Loucy (cell line): Measurements from ENCODE around the gene STIP1.

Experiments used
- H2AFZ ChIP-seq: fragments of 200-600 bp; sonication (generic); 2 replicates; pipeline ENCODE4 v1.6.0; 2016; ENCODE audit warnings: antibody characterized with exemption, mild to moderate bottlenecking, low read length, moderate library complexity
- H3F3A ChIP-seq: fragments of 200-600 bp; 2 replicates; pipeline ENCODE4 v1.6.0; 2016; ENCODE audit warnings: antibody characterized with exemption, low read depth, mild to moderate bottlenecking
- H3K27me3 ChIP-seq: fragments of 200-600 bp; sonication (generic); 2 replicates; pipeline ENCODE4 v1.6.1; 2014; ENCODE audit warnings: low read length, mild to moderate bottlenecking; ENCODE audit not compliant: insufficient read depth, poor library complexity, severe bottlenecking
- H3K36me3 ChIP-seq: fragments of 200-600 bp; sonication (generic); 2 replicates; pipeline ENCODE4 v1.6.1; 2016; ENCODE audit warnings: low read length; ENCODE audit not compliant: insufficient read depth
- H3K4me1 ChIP-seq: fragments of 200-600 bp; sonication (generic); 2 replicates; pipeline ENCODE4 v1.5.1; 2014; ENCODE audit warnings: low read length, mild to moderate bottlenecking; ENCODE audit not compliant: insufficient read depth, poor library complexity, severe bottlenecking
- H3K4me2 ChIP-seq: fragments of 200-600 bp; sonication (generic); 2 replicates; pipeline ENCODE4 v1.6.0; 2014; ENCODE audit warnings: antibody characterized with exemption, low read length, low read depth, mild to moderate bottlenecking; ENCODE audit not compliant: poor library complexity, severe bottlenecking
- H3K4me3 ChIP-seq: fragments of 200-600 bp; sonication (generic); 2 replicates; pipeline ENCODE4 v1.5.1; 2014; ENCODE audit warnings: low read length, mild to moderate bottlenecking, mixed read lengths; ENCODE audit not compliant: poor library complexity, severe bottlenecking
- H3K79me2 ChIP-seq: fragments of 200-600 bp; sonication (generic); 2 replicates; pipeline ENCODE4 v1.6.1; 2014; ENCODE audit warnings: low read length; ENCODE audit not compliant: insufficient read depth
- H3K9ac ChIP-seq: fragments of 200-600 bp; sonication (generic); 2 replicates; pipeline ENCODE4 v1.6.0; 2014; ENCODE audit warnings: mild to moderate bottlenecking, low read depth, low read length, moderate library complexity; ENCODE audit not compliant: poor library complexity, severe bottlenecking
- H3K9me2 ChIP-seq: fragments of 200-600 bp; sonication (generic); replicated peaks from 2 replicates; pipeline ENCODE4 v1.6.1; 2016; ENCODE audit warnings: low read depth, low read length, mixed read lengths
- H3K9me3 ChIP-seq: fragments of 200-600 bp; sonication (generic); 2 replicates; pipeline ENCODE4 v1.6.1; 2014; ENCODE audit warnings: mild to moderate bottlenecking, antibody characterized with exemption, low read length, low read depth; ENCODE audit not compliant: insufficient read depth
- H4K20me1 ChIP-seq: fragments of 200-600 bp; sonication (generic); 2 replicates; pipeline ENCODE4 v1.6.0; 2014; ENCODE audit warnings: antibody characterized with exemption, low read length, mild to moderate bottlenecking; ENCODE audit not compliant: insufficient read depth, poor library complexity, severe bottlenecking
- CTCF ChIP-seq: fragments of 200-600 bp; sonication (generic); conservative IDR thresholded peaks from 2 replicates; pipeline ENCODE4 v1.5.1; 2014; ENCODE audit warnings: mild to moderate bottlenecking, antibody characterized with exemption, low read length
- EZH2phosphoT487 ChIP-seq: fragments of 200-600 bp; IDR thresholded peaks from 2 replicates; pipeline ENCODE4 v1.6.1; 2018; ENCODE audit warnings: antibody characterized with exemption, mild to moderate bottlenecking, moderate library complexity, borderline replicate concordance

STIP1 gene

GRCh38 chr11:64251753-64252002, 65.7 kb downstream of the STIP1 start:
- peaks cover 5% of the 10 kb centered on the region; the same call in 1 of the 2 replicates for H3K79me2 ChIP-seq
- H3K4me1 ChIP-seq, result peaks cover 30% of the 10 kb centered on the region
- no peaks in the 10 kb centered on the region for H3K27me3 ChIP-seq
- H3K9me2 ChIP-seq, result no peaks in the 10 kb centered on the region
- peak overlapping the region; percentile 82 for H3K4me2 ChIP-seq
- peaks cover 3% of the 10 kb centered on the region; the same call in 1 of the 2 replicates for H3F3A ChIP-seq
- peak overlapping the region; percentile 75 for H2AFZ ChIP-seq
- H3K9ac ChIP-seq, result peak overlapping the region; percentile 68
- no peaks in the 10 kb centered on the region for H3K36me3 ChIP-seq
- no peak for TF ChIP-seq CTCF
- TF ChIP-seq EZH2phosphoT487, result no peak
- H3K4me3 ChIP-seq, result peak overlapping the region; percentile 84
- H4K20me1 ChIP-seq, result no peaks in the 10 kb centered on the region
- H3K9me3 ChIP-seq, result no peaks in the 10 kb centered on the region

- Histone ChIP-seq H3K9me2 (no peaks in the 10 kb centered on the region), H3F3A (peaks cover 3% of the 10 kb centered on the region; the same call in 1 of the 2 replicates), H3K27me3 (no peaks in the 10 kb centered on the region), H3K9me3 (no peaks in the 10 kb centered on the region), H2AFZ (peak overlapping the region; percentile 75), H3K4me1 (peaks cover 26% of the 10 kb centered on the region), H3K79me2 (peaks cover 5% of the 10 kb centered on the region; the same call in 1 of the 2 replicates), H4K20me1 (no peaks in the 10 kb centered on the region), H3K36me3 (no peaks in the 10 kb centered on the region), H3K9ac (peak overlapping the region; percentile 68), H3K4me3 (peak overlapping the region; percentile 84), H3K4me2 (peak overlapping the region; percentile 82)
- TF ChIP-seq CTCF (peak; percentile 51), EZH2phosphoT487 (no peak)
Observed at GRCh38 chr11:64252003-64252872, 66.3 kb downstream of the STIP1 start.

GRCh38 chr11:64253043-64253442, 67.1 kb downstream of the STIP1 start:
- H4K20me1 ChIP-seq, result no peaks in the 10 kb centered on the region
- TF ChIP-seq CTCF (no peak), EZH2phosphoT487 (no peak)
- H3K36me3 ChIP-seq, result no peaks in the 10 kb centered on the region
- H3K27me3 ChIP-seq, result no peaks in the 10 kb centered on the region
- no peak overlapping the region for H3K4me3 ChIP-seq
- H3F3A ChIP-seq, result no peaks in the 10 kb centered on the region
- peak overlapping the region; percentile 82 for H3K4me2 ChIP-seq
- no peak overlapping the region for H2AFZ ChIP-seq
- no peaks in the 10 kb centered on the region for H3K9me3 ChIP-seq
- H3K79me2 ChIP-seq, result peaks cover 5% of the 10 kb centered on the region; the same call in 1 of the 2 replicates
- H3K4me1 ChIP-seq, result peaks cover 26% of the 10 kb centered on the region
- H3K9ac ChIP-seq, result no peak overlapping the region
- H3K9me2 ChIP-seq, result no peaks in the 10 kb centered on the region
